ENCODE results near the gene COPS6.
A peak's percentile ranks its signal among the peaks of the same experiment; 100 is the strongest.
"Not testable (repeated sequence)": the region's sequence is repeated elsewhere in the genome, so short reads cannot be mapped to it uniquely, and the experiment has no call there.

COPS6 gene

DNA sequence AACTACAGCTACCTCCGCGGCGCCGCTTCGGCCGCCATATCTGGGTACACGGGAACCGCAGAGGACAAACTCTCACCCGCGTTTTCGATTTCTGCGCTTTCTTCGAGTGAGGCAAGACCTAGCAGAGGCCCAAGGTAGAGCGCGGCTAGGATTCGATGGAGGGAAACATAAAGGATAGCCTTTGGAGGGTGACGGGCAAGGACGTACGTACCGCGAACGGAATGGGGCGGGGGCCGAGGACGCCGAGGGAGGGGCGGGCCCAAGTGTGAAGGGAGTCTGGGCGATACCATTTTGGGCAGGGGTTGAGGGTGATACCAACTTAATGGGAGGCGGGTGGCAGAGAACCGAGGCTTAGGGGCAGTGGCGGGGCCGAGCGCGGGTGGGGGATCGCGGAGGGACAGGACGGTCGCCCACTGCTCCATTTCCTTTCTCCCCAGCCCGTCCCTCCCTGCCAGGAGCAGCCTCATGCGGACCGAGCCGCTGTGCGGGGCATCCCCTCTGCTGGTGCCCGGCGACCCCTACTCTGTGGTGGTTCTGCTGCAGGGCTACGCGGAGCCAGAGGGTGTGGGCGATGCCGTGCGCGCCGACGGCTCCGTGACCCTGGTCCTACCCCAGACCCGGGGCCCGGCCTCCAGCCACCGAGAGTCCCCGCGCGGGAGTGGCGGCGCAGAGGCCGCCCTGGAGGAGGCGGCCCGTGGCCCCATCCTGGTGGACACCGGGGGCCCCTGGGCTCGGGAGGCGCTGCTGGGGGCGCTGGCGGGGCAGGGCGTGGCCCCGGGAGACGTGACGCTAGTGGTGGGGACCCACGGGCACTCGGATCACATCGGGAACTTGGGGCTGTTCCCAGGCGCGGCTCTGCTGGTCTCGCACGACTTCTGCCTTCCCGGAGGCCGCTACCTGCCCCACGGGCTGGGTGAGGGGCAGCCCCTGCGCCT lies 38.4 kb downstream of the COPS6 start, which contains the start of gene MBLAC1:
TSS of gene MBLAC1 (plus strand) at position 37 of the 935 bp plus-strand sequence. CDS start at position 466, 429 bp downstream.
- H3K4me3 ChIP-seq (ENCODE audit: low read length), result peak within 1 kb of the TSS; percentile 94
- H3K36me3 ChIP-seq (ENCODE audit: control insufficient read depth, insufficient read depth, low read length), result no peaks in the 10 kb centered on the region
- peak within 1 kb of the TSS; percentile 97 for H3K27ac ChIP-seq (ENCODE audit: low read depth, low read length)
- peaks cover 3% of the 10 kb centered on the region for H3K4me1 ChIP-seq (ENCODE audit: control insufficient read depth, insufficient read depth, low read length)
- H3K9ac ChIP-seq (ENCODE audit: low read length), result peak within 1 kb of the TSS; percentile 81
- H3K27me3 ChIP-seq (ENCODE audit: control insufficient read depth, insufficient read depth, low read length), result no peaks in the 10 kb centered on the region

DNA sequence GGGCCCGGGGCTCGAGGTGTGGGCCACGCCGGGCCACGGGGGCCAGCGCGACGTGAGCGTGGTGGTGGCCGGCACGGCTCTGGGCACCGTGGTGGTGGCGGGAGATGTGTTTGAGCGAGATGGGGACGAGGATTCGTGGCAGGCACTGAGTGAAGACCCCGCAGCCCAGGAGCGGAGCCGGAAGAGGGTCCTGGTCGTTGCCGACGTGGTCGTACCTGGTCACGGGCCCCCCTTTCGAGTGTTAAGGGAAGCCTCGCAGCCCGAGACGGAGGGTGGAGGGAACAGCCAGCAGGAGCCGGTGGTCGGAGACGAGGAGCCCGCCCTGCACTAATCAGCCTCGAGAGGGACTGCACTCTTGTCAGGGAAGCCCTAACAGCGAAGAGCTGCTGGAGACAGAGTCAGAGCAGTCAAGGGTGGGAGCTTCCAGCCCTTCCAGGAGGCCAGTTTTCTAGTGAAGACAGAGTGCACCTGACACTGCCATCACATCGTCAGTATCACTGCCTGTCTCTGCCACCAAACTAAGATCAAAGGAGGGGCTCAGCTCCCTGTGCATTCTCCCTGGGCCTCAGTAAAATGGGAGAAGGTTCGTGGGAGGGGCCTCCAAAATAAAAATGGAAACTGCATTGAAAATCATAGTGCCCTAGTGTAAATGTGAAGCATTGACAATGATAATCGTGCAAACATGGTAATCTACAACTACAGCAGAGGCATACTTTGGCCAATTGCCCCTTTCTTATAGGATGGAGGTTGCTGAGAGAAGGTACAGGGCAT lies 39.3 kb downstream of the COPS6 start:
- Histone ChIP-seq H3K9ac (ENCODE audit: low read length) (peak overlapping the region; percentile 81), H3K4me1 (ENCODE audit: control insufficient read depth, insufficient read depth, low read length) (peaks cover 3% of the 10 kb centered on the region), H3K27ac (ENCODE audit: low read depth, low read length) (peak overlapping the region; percentile 97)

DNA sequence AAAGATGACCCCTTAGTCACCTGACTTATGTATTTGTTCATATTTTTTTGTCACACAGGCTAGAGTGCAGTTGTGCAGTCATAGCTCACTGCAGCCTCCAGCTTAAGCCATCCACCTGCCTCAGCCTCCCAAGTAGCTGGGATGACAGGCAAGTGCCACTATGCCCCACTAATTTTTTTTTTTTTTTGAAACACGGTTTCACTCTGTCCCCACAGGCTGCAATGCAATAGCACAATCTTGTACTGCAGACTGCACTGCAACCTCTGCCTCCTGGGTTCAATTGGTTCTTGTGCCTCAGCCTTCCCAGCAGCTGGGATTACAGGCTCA lies 39.8 kb downstream of the COPS6 start:
- H3K9ac ChIP-seq (ENCODE audit: low read length), result no peak overlapping the region
- H3K36me3 ChIP-seq (ENCODE audit: control insufficient read depth, insufficient read depth, low read length), result no peaks in the 10 kb centered on the region
- H3K27me3 ChIP-seq (ENCODE audit: control insufficient read depth, insufficient read depth, low read length), result no peaks in the 10 kb centered on the region
- H3K27ac ChIP-seq (ENCODE audit: low read depth, low read length), result no peak overlapping the region
- no peak overlapping the region for H3K4me3 ChIP-seq (ENCODE audit: low read length)
- peaks cover 3% of the 10 kb centered on the region for H3K4me1 ChIP-seq (ENCODE audit: control insufficient read depth, insufficient read depth, low read length)

More for the DNA sequence above, 39.3 kb downstream of the COPS6 start:
- Histone ChIP-seq H3K36me3 (ENCODE audit: control insufficient read depth, insufficient read depth, low read length) (no peaks in the 10 kb centered on the region), H3K27me3 (ENCODE audit: control insufficient read depth, insufficient read depth, low read length) (no peaks in the 10 kb centered on the region), H3K4me3 (ENCODE audit: low read length) (peak overlapping the region; percentile 94)

DNA sequence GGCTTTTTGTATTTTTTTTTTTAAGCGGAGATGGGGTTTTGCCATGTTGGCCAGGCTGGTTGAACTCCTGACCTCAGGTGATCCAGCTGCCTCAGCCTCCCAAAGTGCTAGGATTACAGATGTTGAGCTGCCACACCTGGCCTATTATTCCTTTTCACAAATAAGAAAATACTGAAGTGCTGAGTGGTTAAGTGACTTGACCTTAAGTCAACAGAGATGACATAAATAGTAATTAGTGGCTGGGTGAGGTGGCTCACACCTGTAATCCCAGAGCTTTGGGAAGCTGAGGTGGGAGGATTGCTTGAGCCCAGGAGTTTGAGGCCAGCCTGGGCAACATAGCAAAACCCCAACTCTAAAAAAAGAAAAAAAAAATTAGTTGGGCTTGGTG lies 41.4 kb downstream of the COPS6 start:
- not testable (repeated sequence) for H3K4me1 ChIP-seq (ENCODE audit: control insufficient read depth, insufficient read depth, low read length); H3K4me3 ChIP-seq (ENCODE audit: low read length); H3K9ac ChIP-seq (ENCODE audit: low read length); H3K27me3 ChIP-seq (ENCODE audit: control insufficient read depth, insufficient read depth, low read length); H3K27ac ChIP-seq (ENCODE audit: low read depth, low read length); H3K36me3 ChIP-seq (ENCODE audit: control insufficient read depth, insufficient read depth, low read length)

DNA sequence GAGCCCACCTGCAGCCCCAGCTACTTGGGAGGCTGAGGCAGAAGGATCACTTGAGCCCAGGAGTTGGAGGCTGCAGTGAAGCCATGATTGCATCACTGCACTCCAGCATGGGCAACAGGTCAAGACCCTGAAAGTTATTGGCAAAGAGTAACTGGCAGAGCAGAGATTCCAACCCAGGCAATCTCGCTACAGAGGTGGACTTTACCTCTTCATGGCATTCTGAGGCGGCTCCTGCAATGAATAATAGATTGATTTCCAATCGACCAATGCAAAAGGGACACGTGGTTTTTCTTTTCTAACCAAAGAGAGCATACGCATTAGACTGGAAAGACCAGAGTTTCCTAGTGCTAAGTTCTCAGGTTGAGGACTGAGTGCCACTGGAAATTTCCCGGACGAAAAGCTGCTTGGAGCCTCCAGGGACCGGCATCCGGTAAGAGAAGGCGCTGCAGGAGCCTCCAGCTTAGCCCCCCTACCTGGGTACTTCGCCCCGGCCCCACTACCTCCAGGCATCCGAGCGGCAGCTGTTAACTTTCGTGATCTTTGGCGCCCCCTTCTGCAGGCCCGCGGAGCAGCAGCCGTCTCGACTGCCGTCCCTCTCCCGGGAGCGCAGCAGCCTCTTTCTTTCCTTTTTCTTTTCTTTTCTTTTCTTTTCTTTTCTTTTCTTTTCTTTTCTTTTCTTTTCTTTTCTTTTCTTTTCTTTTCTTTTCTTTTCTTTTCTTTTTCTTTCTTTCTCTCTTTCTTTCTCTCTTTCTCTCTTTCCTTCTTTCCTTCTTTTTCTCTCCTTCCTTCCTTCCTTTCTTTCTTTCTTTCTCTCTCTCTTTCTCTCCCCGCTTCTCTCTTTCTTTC lies 42.1 kb downstream of the COPS6 start:
- Histone ChIP-seq H3K9ac (ENCODE audit: low read length) (peak overlapping the region; percentile 27), H3K36me3 (ENCODE audit: control insufficient read depth, insufficient read depth, low read length) (no peaks in the 10 kb centered on the region), H3K4me3 (ENCODE audit: low read length) (peak overlapping the region; percentile 29), H3K4me1 (ENCODE audit: control insufficient read depth, insufficient read depth, low read length) (peaks cover 3% of the 10 kb centered on the region), H3K27me3 (ENCODE audit: control insufficient read depth, insufficient read depth, low read length) (no peaks in the 10 kb centered on the region), H3K27ac (ENCODE audit: low read depth, low read length) (no peak overlapping the region)

DNA sequence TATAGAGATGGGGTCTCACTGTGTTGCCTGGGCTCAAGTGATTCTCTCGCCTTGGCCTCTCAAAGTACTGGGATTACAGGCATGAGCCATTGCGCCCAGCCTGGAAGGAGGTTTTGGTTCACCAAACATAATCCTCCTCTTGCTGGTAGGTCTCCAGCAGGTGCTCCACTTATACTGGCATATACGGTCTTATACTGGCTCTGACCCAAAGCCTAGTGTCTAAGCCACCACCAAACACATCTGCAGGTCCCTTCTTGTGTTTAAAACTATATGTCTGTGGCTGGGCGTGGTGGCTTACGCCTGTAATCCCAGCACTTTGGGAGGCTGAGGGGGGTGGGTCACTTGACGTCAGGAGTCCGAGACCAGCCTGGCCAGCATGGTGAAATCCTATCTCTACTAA lies 43.4 kb downstream of the COPS6 start:
- Histone ChIP-seq H3K4me1 (ENCODE audit: control insufficient read depth, insufficient read depth, low read length) (peaks cover 3% of the 10 kb centered on the region), H3K36me3 (ENCODE audit: control insufficient read depth, insufficient read depth, low read length) (no peaks in the 10 kb centered on the region), H3K9ac (ENCODE audit: low read length) (no peak overlapping the region), H3K27me3 (ENCODE audit: control insufficient read depth, insufficient read depth, low read length) (no peaks in the 10 kb centered on the region), H3K27ac (ENCODE audit: low read depth, low read length) (no peak overlapping the region), H3K4me3 (ENCODE audit: low read length) (no peak overlapping the region)

DNA sequence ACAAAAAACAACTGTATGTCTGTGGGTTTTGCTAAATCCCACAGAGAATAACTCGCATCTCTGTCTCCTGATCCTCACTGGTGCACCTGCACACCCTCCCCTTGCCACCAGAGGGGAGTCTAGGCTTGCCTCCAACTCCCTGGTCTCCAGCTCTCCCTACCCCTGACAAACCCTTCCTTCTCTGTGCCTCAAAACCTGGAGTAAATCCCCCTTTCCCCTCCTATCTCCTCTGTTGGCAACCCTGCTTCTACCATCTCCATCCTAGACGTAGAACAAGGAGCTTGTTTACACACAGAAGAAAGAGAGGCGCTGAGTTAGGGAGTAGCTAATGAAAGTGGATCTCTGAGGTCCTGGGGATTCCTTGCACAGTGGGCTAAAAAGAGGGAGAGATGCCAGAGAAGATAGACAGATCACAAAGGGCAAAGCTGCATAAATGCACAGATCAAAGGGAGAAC lies 44.0 kb downstream of the COPS6 start:
- no peak overlapping the region for H3K27ac ChIP-seq (ENCODE audit: low read depth, low read length)
- H3K9ac ChIP-seq (ENCODE audit: low read length), result no peak overlapping the region
- no peaks in the 10 kb centered on the region for H3K27me3 ChIP-seq (ENCODE audit: control insufficient read depth, insufficient read depth, low read length)
- H3K4me1 ChIP-seq (ENCODE audit: control insufficient read depth, insufficient read depth, low read length), result peaks cover 3% of the 10 kb centered on the region
- H3K36me3 ChIP-seq (ENCODE audit: control insufficient read depth, insufficient read depth, low read length), result no peaks in the 10 kb centered on the region
- H3K4me3 ChIP-seq (ENCODE audit: low read length), result no peak overlapping the region

DNA sequence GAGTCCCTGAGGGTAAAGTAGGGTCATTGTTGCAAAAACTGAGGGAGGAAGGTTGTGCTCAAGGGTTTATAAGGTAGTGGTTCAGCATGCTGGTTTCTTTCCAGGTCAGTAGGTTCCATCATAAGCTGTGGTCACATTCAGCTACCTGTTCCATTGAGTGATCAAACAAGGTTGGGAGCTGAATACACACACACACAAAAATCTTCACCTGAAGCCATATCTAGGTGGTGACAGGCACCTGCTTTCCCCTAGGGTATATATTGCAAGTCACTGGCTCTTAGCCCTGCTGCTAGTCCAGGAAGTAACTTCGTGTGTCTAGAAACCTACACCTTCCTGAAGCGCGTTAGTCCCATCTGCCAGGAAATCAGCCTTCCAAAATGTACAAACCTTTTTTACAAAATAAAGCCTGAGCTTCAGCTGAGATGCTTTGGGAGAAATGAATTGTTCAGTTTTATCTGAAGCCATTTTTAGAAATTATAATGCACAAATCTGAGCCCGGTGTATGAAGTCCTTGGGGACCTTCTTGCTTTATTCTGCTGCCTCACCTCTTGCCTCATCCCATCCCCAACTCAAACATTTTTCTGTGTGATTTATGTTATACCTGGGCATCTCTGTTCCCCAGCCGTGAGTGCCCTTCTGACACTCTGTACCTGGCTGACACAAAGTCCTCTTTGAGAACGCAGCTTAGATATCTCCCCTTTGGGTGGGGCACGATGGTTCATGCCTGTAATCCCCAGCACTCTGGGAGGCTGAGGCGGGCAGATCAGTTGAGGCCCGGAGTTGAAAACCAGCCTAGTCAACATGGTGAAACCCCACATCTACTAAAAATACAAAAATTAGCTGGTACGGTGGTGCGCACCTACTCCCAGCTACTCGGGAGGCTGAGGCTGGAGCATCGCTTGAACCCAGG lies 49.3 kb downstream of the COPS6 start:
- Histone ChIP-seq H3K4me1 (ENCODE audit: control insufficient read depth, insufficient read depth, low read length) (no peaks in the 10 kb centered on the region), H3K9ac (ENCODE audit: low read length) (no peak overlapping the region), H3K36me3 (ENCODE audit: control insufficient read depth, insufficient read depth, low read length) (no peaks in the 10 kb centered on the region), H3K27ac (ENCODE audit: low read depth, low read length) (no peak overlapping the region), H3K27me3 (ENCODE audit: control insufficient read depth, insufficient read depth, low read length) (no peaks in the 10 kb centered on the region), H3K4me3 (ENCODE audit: low read length) (no peak overlapping the region)

DNA sequence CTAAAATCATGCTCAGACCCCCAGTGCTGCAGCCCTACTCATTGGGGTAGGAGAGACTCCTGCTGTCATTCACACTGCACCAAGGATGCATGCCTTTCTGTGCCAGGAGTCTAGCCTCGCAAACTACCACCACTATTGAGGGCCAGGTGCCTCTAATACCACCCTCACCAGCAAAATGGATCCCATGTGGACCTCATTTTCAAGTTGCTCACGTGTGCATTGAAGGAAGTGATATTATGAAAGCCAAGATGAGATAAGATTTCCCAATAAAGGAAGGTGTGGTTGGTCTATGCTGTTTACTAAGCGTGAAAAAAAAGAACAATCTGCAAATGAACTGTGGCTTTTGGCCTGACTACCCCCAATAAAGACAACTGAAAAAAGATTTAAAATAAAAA lies 52.8 kb downstream of the COPS6 start:
- no peak overlapping the region for H3K9ac ChIP-seq (ENCODE audit: low read length)
- H3K4me1 ChIP-seq (ENCODE audit: control insufficient read depth, insufficient read depth, low read length), result no peaks in the 10 kb centered on the region
- H3K36me3 ChIP-seq (ENCODE audit: control insufficient read depth, insufficient read depth, low read length), result no peaks in the 10 kb centered on the region
- H3K27me3 ChIP-seq (ENCODE audit: control insufficient read depth, insufficient read depth, low read length), result no peaks in the 10 kb centered on the region
- H3K4me3 ChIP-seq (ENCODE audit: low read length), result no peak overlapping the region
- no peak overlapping the region for H3K27ac ChIP-seq (ENCODE audit: low read depth, low read length)

All from rectal smooth muscle tissue (tissue), 1 donor.